B cell (primary cell): ENCODE results near the gene IL15.

Experiments used
- EZH2 ChIP-seq: IDR thresholded peaks from 2 replicates; pipeline ENCODE4 v1.6.1; 2012; ENCODE audit warnings: borderline replicate concordance, low read depth, mild to moderate bottlenecking, moderate library complexity, low read length; ENCODE audit not compliant: insufficient read depth, poor library complexity, severe bottlenecking
- TF ChIP-seq, protein P1 (sequence below): fragments of 200-600 bp; IDR thresholded peaks from one replicate; pipeline ENCODE4 v1.8.0; 2022; ENCODE audit warnings: antibody characterized with exemption, mild to moderate bottlenecking

DNA sequence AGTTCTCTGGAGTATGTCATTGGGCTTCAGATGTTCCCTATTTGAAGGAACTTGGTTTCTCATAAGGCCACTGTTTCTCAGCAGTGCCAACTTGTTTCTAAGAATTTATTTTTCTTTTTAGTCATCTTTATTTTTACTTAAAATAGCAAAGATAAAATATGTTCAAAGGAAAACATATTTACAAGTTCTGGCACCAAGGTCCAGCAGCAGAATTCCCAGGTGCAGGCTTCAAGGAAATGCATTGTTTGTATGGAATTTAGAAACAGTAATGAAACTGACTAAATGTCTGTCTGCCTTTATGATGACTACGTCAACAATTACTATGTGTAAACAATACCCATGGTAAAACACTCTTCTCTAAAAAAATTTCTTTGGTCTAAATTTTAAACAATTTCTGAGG, 109.6 kb downstream of the IL15 start:
- TF ChIP-seq EZH2, result no peak
- TF ChIP-seq, protein P1, sequence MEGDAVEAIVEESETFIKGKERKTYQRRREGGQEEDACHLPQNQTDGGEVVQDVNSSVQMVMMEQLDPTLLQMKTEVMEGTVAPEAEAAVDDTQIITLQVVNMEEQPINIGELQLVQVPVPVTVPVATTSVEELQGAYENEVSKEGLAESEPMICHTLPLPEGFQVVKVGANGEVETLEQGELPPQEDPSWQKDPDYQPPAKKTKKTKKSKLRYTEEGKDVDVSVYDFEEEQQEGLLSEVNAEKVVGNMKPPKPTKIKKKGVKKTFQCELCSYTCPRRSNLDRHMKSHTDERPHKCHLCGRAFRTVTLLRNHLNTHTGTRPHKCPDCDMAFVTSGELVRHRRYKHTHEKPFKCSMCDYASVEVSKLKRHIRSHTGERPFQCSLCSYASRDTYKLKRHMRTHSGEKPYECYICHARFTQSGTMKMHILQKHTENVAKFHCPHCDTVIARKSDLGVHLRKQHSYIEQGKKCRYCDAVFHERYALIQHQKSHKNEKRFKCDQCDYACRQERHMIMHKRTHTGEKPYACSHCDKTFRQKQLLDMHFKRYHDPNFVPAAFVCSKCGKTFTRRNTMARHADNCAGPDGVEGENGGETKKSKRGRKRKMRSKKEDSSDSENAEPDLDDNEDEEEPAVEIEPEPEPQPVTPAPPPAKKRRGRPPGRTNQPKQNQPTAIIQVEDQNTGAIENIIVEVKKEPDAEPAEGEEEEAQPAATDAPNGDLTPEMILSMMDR, result no peak
